ENCODE results near the gene SMIM35.

The SMIM35 gene

GRCh38 chr11:118018401-118018800 is 68.4 kb downstream of the SMIM35 start:
- Histone ChIP-seq H3K4me2 (ENCODE audit: low read length) (no peak overlapping the region), H3K4me1 (no peaks in the 10 kb centered on the region), H2AFZ (no peak overlapping the region), H3K9me3 (ENCODE audit: control insufficient read depth, low read length) (no peaks in the 10 kb centered on the region), H3K27ac (no peak overlapping the region), H3K9ac (no peak overlapping the region), H3K79me2 (no peaks in the 10 kb centered on the region), H3K36me3 (ENCODE audit: control insufficient read depth, insufficient read depth, low read length) (no peaks in the 10 kb centered on the region), H3K27me3 (ENCODE audit: control insufficient read depth, insufficient read depth, low read length) (no peaks in the 10 kb centered on the region), H3K4me3 (ENCODE audit: low read depth, low read length) (no peak overlapping the region)
- TF ChIP-seq, protein P1, sequence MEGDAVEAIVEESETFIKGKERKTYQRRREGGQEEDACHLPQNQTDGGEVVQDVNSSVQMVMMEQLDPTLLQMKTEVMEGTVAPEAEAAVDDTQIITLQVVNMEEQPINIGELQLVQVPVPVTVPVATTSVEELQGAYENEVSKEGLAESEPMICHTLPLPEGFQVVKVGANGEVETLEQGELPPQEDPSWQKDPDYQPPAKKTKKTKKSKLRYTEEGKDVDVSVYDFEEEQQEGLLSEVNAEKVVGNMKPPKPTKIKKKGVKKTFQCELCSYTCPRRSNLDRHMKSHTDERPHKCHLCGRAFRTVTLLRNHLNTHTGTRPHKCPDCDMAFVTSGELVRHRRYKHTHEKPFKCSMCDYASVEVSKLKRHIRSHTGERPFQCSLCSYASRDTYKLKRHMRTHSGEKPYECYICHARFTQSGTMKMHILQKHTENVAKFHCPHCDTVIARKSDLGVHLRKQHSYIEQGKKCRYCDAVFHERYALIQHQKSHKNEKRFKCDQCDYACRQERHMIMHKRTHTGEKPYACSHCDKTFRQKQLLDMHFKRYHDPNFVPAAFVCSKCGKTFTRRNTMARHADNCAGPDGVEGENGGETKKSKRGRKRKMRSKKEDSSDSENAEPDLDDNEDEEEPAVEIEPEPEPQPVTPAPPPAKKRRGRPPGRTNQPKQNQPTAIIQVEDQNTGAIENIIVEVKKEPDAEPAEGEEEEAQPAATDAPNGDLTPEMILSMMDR (IDR thresholded peaks at IDR 0.05): no peak

DNA sequence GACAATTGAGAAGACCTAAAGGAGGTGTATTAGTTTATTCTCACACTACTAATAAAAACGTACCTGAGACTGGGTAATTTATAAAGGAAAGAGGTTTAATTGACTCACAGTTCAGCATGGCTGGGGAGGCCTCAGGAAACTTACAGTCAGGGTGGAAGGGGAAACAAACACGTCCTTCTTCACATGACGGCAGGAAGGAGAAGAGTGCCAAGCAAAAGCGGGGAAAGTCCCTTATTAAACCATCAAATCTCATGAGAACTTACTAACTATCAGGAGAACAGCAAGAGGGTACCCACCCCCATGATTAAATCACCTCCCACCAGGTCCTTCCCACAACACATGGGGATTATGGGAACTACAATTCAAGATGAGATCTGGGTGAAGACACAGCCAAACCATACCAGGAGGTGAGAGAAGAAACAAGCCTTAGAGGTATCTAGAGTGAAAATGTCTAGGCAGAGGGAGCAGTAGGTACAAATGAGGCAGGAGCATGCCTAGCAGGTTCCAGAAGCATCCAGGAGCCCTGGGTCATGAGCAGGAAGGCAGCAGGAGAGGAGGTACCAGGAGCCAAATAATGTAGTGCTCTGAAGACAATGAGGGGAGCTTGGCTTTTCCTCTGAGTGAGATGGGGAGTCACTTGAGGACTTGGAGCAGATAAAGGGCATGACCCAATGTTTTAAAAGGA is 69.0 kb downstream of the SMIM35 start:
- Histone ChIP-seq H3K4me1 (no peaks in the 10 kb centered on the region), H3K4me2 (ENCODE audit: low read length) (no peak overlapping the region), H3K27ac (no peak overlapping the region), H3K36me3 (ENCODE audit: control insufficient read depth, insufficient read depth, low read length) (no peaks in the 10 kb centered on the region), H2AFZ (no peak overlapping the region), H3K27me3 (ENCODE audit: control insufficient read depth, insufficient read depth, low read length) (no peaks in the 10 kb centered on the region), H3K9me3 (ENCODE audit: control insufficient read depth, low read length) (no peaks in the 10 kb centered on the region), H3K79me2 (no peaks in the 10 kb centered on the region), H3K4me3 (ENCODE audit: low read depth, low read length) (no peak overlapping the region), H3K9ac (no peak overlapping the region)
- TF ChIP-seq, protein P1 (IDR thresholded peaks at IDR 0.05): no peak

DNA sequence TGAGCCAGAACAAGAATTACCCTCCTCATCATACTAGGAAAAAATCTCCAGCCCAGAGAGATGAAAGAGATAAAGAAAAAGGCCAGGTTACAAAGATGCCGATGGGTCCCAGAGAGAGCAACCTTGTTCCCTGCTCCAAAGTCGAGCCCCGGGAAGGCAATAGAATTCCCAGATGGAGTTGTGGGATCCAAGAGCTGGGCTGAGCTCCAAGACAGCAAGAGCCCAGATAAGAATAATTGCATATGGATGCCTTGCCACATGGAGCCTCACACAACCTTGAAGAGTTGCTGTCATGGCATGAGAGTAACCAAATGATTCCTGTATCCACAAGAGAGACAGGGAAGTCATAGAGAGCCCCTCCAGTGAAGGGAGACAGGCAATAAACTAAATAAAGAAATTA is 69.7 kb downstream of the SMIM35 start:
- H3K4me1 ChIP-seq: no peaks in the 10 kb centered on the region
- no peak overlapping the region for H3K4me2 ChIP-seq (ENCODE audit: low read length)
- no peak overlapping the region for H3K4me3 ChIP-seq (ENCODE audit: low read depth, low read length)
- H3K27ac ChIP-seq: no peak overlapping the region
- H2AFZ ChIP-seq: no peak overlapping the region
- no peaks in the 10 kb centered on the region for H3K27me3 ChIP-seq (ENCODE audit: control insufficient read depth, insufficient read depth, low read length)
- H3K36me3 ChIP-seq (ENCODE audit: control insufficient read depth, insufficient read depth, low read length): no peaks in the 10 kb centered on the region
- H3K9ac ChIP-seq: no peak overlapping the region
- TF ChIP-seq, protein P1 (IDR thresholded peaks at IDR 0.05): no peak
- H3K79me2 ChIP-seq: no peaks in the 10 kb centered on the region
- no peaks in the 10 kb centered on the region for H3K9me3 ChIP-seq (ENCODE audit: control insufficient read depth, low read length)

DNA sequence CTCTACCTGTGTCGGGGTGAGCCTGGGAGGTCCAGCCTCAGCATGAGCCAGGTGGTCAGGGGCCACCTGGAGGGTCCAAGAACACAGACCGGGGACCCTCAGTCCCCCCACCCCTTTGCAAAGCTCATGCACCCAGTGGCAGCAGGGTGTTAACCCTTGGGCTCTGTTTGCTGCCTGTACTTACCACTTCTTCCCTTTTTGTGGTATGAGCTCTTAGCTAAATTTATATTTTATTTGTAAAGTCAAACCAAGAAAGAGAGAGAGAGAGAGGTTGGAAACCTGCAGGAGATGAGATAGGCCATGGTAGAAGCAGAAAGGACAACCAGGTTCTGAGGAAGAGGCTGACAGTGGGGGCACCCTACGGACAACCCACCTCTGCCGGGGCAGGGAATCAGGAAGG is 70.7 kb downstream of the SMIM35 start:
- Histone ChIP-seq H3K4me3 (ENCODE audit: low read depth, low read length) (no peak overlapping the region), H3K79me2 (no peaks in the 10 kb centered on the region), H3K9ac (no peak overlapping the region), H3K9me3 (ENCODE audit: control insufficient read depth, low read length) (no peaks in the 10 kb centered on the region), H2AFZ (no peak overlapping the region), H3K36me3 (ENCODE audit: control insufficient read depth, insufficient read depth, low read length) (no peaks in the 10 kb centered on the region), H3K4me1 (no peaks in the 10 kb centered on the region), H3K4me2 (ENCODE audit: low read length) (no peak overlapping the region), H3K27ac (no peak overlapping the region), H3K27me3 (ENCODE audit: control insufficient read depth, insufficient read depth, low read length) (no peaks in the 10 kb centered on the region)
- TF ChIP-seq, protein P1 (IDR thresholded peaks at IDR 0.05): no peak

GRCh38 chr11:118015385-118015841 is 71.3 kb downstream of the SMIM35 start:
- Histone ChIP-seq H3K4me1 (no peaks in the 10 kb centered on the region), H3K79me2 (no peaks in the 10 kb centered on the region), H3K9me3 (ENCODE audit: control insufficient read depth, low read length) (no peaks in the 10 kb centered on the region), H3K27ac (no peak overlapping the region), H3K9ac (no peak overlapping the region), H3K4me3 (ENCODE audit: low read depth, low read length) (no peak overlapping the region), H2AFZ (no peak overlapping the region), H3K27me3 (ENCODE audit: control insufficient read depth, insufficient read depth, low read length) (no peaks in the 10 kb centered on the region), H3K36me3 (ENCODE audit: control insufficient read depth, insufficient read depth, low read length) (no peaks in the 10 kb centered on the region), H3K4me2 (ENCODE audit: low read length) (no peak overlapping the region)
- TF ChIP-seq, protein P1 (IDR thresholded peaks at IDR 0.05): no peak

All from parathyroid adenoma (tissue), 2 donors.